ENCODE results near the gene ADAMTS6.

Gene ADAMTS6

GRCh38 chr5:65363499-65363898 lies 118.2 kb downstream of the ADAMTS6 start:
- TF ChIP-seq, protein P1, sequence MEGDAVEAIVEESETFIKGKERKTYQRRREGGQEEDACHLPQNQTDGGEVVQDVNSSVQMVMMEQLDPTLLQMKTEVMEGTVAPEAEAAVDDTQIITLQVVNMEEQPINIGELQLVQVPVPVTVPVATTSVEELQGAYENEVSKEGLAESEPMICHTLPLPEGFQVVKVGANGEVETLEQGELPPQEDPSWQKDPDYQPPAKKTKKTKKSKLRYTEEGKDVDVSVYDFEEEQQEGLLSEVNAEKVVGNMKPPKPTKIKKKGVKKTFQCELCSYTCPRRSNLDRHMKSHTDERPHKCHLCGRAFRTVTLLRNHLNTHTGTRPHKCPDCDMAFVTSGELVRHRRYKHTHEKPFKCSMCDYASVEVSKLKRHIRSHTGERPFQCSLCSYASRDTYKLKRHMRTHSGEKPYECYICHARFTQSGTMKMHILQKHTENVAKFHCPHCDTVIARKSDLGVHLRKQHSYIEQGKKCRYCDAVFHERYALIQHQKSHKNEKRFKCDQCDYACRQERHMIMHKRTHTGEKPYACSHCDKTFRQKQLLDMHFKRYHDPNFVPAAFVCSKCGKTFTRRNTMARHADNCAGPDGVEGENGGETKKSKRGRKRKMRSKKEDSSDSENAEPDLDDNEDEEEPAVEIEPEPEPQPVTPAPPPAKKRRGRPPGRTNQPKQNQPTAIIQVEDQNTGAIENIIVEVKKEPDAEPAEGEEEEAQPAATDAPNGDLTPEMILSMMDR (IDR thresholded peaks at IDR 0.05), result no peak
- H3K9me3 Mint-ChIP-seq, result no peaks in the 10 kb centered on the region
- DNase-seq, result no peak
- H3K27me3 Mint-ChIP-seq (ENCODE audit: low read depth, poor library complexity), result no peaks in the 10 kb centered on the region
- H3K36me3 Mint-ChIP-seq (ENCODE audit: low read depth), result no peaks in the 10 kb centered on the region
- H3K4me3 Mint-ChIP-seq, result no peak overlapping the region
- H3K27ac Mint-ChIP-seq, result no peak overlapping the region
- peaks cover 12% of the 10 kb centered on the region for H3K4me1 Mint-ChIP-seq

- TF ChIP-seq, protein P1 (IDR thresholded peaks at IDR 0.05), result no peak
- H3K4me1 Mint-ChIP-seq, result no peaks in the 10 kb centered on the region
- H3K36me3 Mint-ChIP-seq (ENCODE audit: low read depth), result no peaks in the 10 kb centered on the region
- no peaks in the 10 kb centered on the region for H3K27me3 Mint-ChIP-seq (ENCODE audit: low read depth, poor library complexity)
- no peak overlapping the region for H3K27ac Mint-ChIP-seq
- no peak for DNase-seq
- no peak overlapping the region for H3K4me3 Mint-ChIP-seq
- no peaks in the 10 kb centered on the region for H3K9me3 Mint-ChIP-seq
Observed at GRCh38 chr5:65359981-65360380, 121.7 kb downstream of the ADAMTS6 start.

- H3K36me3 Mint-ChIP-seq (ENCODE audit: low read depth), result no peaks in the 10 kb centered on the region
- H3K4me1 Mint-ChIP-seq, result no peaks in the 10 kb centered on the region
- no peaks in the 10 kb centered on the region for H3K9me3 Mint-ChIP-seq
- no peak overlapping the region for H3K4me3 Mint-ChIP-seq
- TF ChIP-seq, protein P1 (IDR thresholded peaks at IDR 0.05), result no peak
- DNase-seq, result no peak
- no peak overlapping the region for H3K27ac Mint-ChIP-seq
- no peaks in the 10 kb centered on the region for H3K27me3 Mint-ChIP-seq (ENCODE audit: low read depth, poor library complexity)
Observed at GRCh38 chr5:65359569-65359968, 122.2 kb downstream of the ADAMTS6 start.

- no peak overlapping the region for H3K27ac Mint-ChIP-seq
- DNase-seq, result no peak
- H3K36me3 Mint-ChIP-seq (ENCODE audit: low read depth), result no peaks in the 10 kb centered on the region
- no peaks in the 10 kb centered on the region for H3K27me3 Mint-ChIP-seq (ENCODE audit: low read depth, poor library complexity)
- TF ChIP-seq, protein P1 (IDR thresholded peaks at IDR 0.05), result no peak
- H3K4me3 Mint-ChIP-seq, result no peak overlapping the region
- H3K4me1 Mint-ChIP-seq, result no peaks in the 10 kb centered on the region
- no peaks in the 10 kb centered on the region for H3K9me3 Mint-ChIP-seq
Observed at GRCh38 chr5:65356274-65356673, 125.4 kb downstream of the ADAMTS6 start.

DNA sequence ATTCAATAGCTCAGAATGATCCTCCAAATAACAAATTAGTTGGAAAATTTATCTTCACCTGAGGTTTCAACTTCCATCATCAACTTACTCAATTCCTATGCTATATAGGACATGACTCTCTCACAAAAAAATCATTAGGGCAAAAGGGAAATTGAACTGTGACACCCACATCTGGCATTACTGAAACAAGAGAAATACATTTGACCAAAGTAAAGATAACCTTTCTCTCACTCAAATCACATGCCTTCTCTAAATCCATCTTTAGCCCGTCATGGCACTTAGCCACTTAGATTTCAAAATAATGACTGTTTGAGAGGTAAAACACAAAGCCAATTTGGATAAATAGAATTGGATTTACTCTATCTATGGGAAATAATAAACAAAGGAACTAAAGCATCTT lies 126.4 kb downstream of the ADAMTS6 start:
- TF ChIP-seq, protein P1 (IDR thresholded peaks at IDR 0.05), result no peak
- no peak for DNase-seq
- Mint-ChIP-seq H3K9me3 (no peaks in the 10 kb centered on the region), H3K4me1 (no peaks in the 10 kb centered on the region), H3K36me3 (ENCODE audit: low read depth) (peaks cover 2% of the 10 kb centered on the region), H3K27ac (no peak overlapping the region), H3K4me3 (no peak overlapping the region), H3K27me3 (ENCODE audit: low read depth, poor library complexity) (no peaks in the 10 kb centered on the region)

GRCh38 chr5:65341835-65342234 lies 139.9 kb downstream of the ADAMTS6 start:
- TF ChIP-seq, protein P1 (IDR thresholded peaks at IDR 0.05), result no peak
- Mint-ChIP-seq H3K9me3 (peaks cover 51% of the 10 kb centered on the region), H3K27me3 (ENCODE audit: low read depth, poor library complexity) (no peaks in the 10 kb centered on the region), H3K4me3 (no peak overlapping the region), H3K36me3 (ENCODE audit: low read depth) (peaks cover 51% of the 10 kb centered on the region), H3K27ac (no peak overlapping the region), H3K4me1 (no peaks in the 10 kb centered on the region)
- no peak for DNase-seq

Data from nephron progenitor cell (in vitro differentiated cells).